ENCODE results near the gene OTOG.

Gene OTOG

DNA sequence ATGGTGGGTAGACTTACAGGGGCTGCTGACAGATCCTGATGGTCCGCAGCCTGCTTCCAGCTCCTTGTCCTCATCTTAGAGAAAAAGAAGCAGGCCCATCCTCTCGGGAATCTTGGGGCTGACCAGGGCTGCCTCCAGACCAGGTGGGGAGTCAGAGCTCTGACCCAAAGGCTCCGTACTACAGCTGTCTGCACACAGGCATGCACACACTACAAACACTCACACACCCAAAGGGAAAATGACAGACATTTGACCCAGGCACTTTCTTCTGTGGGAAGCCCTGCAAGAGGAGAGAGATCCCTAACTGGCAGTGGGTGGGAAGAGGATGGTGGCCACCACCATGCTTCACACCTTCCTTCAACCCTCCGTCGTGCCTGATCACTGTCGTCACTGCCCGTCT is 125.4 kb downstream of the OTOG start:
- no peak for DNase-seq

DNA sequence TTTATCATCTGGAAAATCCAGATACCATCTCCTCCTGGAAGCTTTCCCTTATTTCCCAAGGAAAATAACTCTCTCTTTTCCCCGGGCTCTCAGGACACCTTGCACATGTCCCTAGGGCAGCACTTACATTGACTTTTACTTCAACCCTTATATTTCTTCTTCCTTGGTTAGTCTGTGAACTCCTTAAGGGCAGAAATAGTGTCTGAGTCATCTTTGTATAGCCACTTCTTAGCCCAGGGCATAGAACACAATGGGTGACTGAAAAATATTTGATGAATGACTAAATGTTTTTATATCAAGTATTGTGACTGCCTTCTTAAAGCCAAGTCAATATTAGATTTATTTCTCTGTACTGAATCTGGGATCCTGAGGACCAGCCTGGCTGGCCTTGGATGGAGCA is 126.9 kb downstream of the OTOG start:
- DNase-seq: no peak

DNA sequence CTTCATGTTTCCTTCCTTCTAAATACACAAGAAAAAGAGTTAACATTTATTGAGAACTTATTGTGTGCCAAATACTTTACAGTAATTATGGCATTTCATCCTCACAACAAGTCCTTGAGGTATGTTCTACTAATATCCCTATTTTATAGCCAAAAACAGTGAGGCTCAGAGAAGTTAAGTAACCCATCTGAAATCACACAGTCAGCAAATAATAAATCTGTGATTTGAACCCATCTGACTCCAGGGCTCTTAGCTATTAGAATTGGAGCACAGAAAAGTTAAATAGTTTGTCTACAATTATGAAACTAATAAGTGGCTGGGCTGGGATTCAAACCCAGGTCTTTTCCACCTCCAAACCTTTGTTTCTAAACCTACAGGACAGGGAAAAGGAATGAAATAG is 135.8 kb downstream of the OTOG start:
- DNase-seq: no peak

DNA sequence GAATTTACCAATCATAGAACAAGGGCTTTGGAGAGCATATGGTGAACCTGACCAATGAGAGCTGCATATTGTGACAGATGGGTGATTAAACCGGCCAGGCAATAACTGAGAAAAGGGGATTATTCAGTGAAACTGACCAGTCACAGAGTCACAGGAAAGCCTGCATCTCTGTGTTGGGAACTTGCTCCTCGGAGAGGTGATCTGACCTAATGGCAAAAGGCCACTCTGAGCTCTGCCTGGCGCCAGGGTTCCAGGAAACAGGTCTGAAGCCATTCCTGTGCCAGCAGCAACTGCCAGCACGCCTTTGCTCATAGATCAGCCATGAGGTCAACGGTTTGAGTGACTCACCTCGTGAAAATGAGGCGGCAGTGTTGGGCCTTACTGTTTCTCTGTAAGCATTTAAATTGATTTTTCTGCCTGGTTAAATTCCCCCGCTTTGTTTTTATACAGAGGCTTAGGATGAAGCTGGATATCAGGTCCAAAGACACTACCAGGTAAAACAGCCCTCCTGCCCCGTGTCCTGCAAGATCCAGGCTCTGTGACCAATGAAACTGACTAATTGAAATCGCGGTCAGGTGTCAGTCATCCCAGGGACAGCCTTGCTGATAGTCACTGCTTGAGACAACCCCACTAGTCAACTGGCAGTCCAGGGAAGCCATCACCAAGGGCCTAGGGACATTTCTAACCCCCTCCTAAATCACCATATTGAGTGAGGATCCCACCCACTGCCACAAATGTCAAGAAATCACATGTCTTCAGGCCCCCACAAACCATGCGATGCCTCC is 136.5 kb downstream of the OTOG start:
- no peak for DNase-seq

DNA sequence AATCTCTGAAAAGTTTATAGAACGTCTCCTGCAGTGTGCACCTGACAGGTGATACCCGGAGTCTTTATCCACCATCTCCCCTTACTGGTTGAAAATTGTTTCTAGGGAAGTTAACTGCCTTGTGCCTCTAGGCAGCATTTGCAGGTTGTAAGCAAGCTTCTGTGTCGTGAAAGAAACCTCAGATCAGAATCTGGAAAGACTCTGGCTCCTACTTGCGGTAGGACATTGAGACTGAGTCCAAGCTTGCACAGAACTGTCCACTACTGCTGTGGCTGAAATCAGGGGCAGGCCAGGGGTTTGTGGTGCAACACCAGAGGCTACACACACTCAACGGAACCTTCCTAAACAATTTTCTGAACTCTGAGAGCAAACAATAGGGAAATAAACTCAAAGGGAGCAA is 137.5 kb downstream of the OTOG start:
- no peak for DNase-seq

DNA sequence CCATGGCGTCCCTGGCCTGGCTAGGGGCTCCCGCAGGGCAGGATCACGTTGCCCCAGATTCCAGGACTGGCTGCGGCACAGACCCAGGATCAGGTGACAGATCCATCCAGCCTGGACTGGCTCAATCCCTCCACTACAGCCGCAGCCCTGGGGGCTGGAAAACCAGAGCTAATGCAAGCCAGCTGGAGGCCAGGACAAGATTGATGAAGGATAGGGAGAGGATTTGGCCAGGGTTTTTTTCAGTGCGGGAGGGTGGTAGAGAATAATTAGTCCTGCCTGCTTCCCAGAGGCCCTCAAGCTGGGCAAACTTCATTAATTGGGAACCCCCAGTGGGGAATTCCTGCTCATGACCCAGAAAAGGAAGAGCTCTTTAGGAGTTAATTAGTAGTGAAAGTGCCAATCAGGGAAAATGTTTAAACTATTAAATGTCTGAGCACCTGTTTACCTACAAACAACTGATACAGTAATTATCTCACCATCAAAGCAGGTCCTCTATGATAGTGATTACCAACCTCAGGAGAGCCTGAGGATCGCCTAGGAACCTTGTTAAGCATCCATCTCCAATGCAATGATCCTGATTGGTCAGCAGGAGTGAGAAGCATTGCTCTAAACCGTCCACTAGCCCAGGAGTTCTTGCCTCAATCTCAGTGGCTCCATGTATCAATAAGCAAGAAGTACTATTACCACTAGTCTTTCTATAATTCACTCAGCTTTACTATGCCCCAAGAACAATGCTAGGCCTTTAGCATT is 139.3 kb downstream of the OTOG start:
- no peak for DNase-seq

DNA sequence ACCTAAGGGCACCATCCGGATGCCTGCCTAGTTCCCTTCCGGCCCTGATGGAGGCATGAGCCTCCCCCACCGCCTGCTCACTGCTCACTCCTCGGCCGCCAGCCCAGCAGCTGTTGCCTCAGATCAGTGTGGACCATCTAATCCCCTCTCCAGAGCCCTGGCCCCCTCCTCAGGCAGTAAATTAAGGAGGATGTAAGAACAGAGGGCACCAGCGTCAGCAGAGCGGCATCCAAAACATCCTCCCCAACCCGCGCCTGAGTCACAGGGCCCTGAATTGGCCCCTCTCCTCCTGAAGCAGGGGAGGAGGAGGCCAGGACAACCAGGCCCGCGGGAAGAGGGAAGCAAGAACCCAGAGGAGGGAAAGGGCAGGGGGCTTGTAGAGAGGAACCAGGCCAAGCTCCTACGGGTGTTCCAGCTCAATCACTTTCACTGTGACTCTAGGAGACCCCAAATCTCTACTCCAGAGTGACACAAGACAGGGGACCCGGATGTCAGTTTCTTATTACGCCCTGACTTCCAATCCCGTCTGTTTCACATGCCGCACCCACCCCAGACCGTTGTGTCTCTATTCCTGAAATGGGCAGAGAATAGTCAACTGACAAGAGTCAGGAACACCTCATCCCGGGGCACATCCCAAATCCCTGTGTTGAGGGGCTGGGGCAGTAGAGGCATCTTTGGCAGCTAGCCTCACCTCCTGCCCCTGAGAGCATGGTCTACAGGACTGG is 141.0 kb downstream of the OTOG start:
- no peak for DNase-seq

DNA sequence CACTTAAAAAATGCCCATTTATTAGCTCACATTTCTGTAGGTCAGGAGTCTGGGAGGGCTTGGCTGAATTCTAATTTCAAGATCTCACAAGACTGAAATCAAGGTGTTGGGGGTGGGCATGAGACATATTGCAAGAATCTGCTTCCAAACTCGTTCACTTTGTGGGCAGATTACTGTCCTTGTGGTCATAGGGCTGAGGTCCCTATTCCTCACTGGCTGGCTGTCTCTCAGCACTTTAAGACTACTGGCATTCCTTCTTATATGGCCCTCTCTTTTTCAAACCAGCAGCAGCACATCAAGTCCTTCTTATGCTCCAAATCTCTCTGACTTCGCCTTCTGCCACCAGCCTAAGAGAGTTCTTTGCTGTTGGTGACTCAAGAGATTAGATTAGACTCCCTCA is 144.5 kb downstream of the OTOG start:
- DNase-seq: no peak

DNA sequence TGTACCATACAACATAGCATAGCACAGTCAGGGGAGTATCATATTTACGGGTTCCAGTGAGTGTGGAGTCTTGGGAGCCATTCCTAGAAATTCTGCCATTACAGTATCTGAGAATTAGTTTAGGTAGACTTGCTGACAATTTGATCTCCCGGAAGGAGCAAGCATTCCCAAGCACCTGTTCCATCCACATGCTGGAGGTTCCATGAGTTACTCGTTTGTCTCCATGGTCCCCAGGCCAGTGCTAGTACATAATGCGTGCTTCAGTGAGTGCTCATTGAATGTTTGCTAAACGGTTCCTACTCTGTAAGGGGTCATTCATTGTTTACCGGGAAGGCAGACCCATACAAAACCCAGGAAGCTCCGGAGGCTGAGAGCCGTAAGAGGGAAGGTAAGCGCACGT is 144.9 kb downstream of the OTOG start:
- DNase-seq: no peak

DNA sequence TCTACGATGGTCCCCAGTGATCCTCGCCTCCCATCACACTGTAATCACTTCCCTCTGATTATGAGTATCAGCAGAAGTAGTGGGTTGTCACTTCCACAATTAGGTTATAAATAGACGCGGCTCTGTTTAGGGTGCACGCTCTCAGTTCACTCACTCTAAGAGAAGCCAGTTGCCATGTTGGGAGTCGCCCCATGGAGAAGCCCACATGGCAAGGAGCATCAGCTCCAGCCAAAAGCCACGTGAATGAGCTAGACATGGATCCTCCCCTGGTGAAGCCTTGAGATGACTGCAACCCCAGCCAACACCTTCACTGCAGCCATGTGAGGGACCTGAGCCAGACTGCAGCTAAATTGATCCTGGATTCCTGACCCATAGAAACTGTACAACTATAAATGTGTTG is 145.9 kb downstream of the OTOG start:
- peak; percentile 15 to 45 (median 34) for DNase-seq

DNA sequence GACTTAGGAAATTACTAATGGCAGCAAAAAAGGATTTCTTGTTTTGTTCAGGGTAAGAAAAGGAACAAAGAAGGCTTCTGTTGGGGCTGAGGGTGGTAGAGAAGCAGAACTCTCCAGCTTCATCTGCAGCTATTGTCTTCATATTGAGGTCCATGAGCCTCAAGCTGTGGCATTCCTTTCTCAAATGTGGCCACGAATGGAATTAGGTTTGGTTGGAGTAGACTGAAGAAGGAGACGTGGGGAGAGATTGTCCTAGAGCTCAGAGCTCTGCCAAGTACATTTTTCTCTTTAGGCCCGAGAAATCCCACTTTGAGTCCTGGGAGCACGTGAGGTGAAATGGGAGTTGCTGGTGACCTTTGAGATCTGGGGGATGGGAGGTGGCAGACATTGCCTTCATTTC is 146.5 kb downstream of the OTOG start:
- DNase-seq: peak in 1 of 4 experiments; percentile 12

DNA sequence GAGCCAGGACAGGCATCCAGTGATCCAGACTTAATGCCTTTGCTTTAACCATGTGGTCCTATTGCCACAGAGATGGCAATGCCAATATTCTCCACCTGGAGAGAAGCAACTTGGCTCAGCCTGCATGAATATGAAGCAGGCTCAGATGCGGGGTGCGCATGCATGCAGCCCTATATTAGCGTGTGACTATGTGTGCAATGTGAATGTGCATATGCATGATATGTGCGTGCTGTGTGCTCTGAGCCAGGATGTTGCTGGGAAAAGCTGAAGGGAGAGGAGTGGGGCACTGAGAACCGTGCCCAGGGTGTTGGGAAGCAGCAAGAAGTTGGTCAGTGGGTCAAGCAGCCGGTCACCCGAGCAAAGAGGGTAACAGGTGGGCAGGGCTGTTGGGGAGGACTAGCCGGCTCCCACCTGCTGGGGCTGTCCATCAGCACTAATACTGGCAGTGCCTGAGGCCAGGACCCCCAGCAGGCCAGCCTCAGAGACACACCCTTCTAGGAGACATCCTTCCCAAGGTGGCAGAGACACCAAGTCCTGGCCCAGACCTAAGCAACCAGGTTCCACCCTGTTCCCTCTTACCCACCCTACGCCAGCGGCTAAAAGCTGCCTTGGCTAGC is 147.5 kb downstream of the OTOG start:
- DNase-seq: no peak

DNA sequence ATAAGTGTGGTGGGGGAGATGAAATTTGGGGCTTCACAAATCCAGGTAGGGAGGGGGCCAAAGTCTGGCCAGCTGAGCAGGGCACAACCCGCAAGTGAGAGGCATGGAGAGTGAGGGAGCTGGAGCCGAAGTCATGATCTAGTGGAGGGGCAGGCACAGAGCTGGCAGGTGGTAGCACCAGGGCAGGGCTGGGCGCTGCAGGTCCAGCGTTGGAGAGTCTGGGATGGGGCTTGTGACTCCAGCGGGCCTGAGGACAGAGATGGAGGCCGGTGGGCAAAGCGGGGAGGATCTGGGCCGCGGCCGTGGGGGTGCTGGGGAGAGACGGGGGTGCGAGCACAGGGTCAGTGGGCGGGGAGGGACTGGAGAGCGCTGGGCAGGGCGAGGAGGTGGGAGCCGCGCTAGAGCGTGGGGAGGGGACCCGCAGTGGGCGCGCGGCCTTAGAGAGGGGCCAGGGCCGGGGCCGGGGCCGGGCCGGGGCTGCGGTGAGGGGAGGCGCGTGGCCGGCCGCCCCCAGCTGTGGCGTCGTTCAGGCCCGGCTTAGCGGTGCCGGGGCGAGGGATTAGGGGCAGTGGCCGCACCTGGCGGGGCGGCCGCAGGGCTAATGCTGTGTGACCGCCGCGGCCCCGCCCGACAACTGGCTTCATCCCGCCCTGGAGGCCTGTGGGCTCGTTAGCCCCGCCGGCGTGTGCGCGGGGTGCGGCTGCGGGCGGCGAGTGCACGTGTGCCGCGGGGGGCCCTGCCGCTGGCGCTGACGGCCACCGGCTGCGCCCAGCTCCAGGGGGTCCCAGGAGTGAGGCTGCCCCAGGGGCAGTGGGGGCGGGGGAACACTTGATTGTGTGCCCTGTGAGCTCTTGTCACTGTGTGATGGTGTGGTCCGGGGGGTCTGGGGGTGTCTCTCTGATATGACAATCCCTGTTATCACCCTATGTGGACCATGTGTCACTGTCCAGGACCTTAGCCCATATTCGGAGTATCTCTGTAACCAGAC is 148.7 kb downstream of the OTOG start:
- no peak for DNase-seq

DNA sequence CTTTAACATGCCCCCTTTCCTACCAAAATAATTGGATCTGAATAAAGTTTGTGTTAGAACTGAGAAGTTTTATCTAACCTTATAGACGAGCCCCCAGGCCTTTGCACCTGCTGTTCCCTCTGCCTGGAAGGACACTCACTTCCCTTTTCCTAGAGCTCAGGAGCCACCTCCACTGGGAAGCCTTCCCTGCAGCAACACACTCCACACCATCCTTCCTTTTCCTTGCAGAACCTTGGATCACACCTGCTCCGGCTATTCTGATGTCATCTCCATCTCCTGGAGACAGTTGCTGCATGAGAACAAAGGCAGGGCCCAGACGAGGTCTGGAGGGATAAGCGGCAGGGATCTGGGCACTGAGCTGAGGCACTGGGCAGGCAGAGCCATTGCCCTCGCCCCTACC is 149.7 kb downstream of the OTOG start:
- DNase-seq: no peak
